ENCODE data around the gene DYSF.

The DYSF gene

DNA sequence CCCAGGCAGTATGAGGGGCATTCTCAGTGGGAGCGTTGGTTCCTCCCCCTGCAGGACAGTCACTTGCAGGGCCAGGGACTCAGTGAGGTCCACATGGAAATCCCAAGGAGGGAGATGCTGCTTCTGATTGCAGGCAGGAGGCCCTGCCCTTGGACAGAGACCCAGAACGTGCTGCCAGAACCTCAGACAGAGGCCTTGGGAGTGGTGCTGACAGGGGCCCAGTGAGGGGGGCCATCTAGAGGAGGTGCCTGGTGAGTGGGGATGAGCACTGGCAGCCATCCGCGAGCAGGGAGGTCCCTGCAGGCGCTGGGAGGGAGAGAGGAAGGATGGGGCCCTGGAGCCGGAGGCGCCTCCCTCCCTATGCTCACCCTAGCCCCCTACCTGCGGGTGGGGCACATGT is 133.1 kb downstream of the DYSF start:
- POLR2A ChIA-PET: no interaction called here
- CTCF ChIA-PET: no interaction called here
- DNase-seq (ENCODE audit: extremely low spot score): no peak
- no peak for TF ChIP-seq NFRKB (IDR thresholded peaks at IDR 0.05)
- no peak for TF ChIP-seq LEF1 (IDR thresholded peaks at IDR 0.05; ENCODE audit: borderline replicate concordance)
- TF ChIP-seq ZNF384 (IDR thresholded peaks at IDR 0.05): no peak
- no peak for TF ChIP-seq CTBP1 (IDR thresholded peaks at IDR 0.05; ENCODE audit: borderline replicate concordance)
- no peak for TF ChIP-seq FOXM1 (IDR thresholded peaks at IDR 0.05; ENCODE audit: borderline replicate concordance)
- no peak for TF ChIP-seq FOXA1 (IDR thresholded peaks at IDR 0.05)
- TF ChIP-seq L3MBTL2 (conservative IDR thresholded peaks at IDR 0.05): no peak
- no peak for TF ChIP-seq HDGF (IDR thresholded peaks at IDR 0.05; ENCODE audit: borderline replicate concordance)
- TF ChIP-seq ARNT (IDR thresholded peaks at IDR 0.05): no peak
- no peak for TF ChIP-seq PKNOX1 (IDR thresholded peaks at IDR 0.05)
- no peak for TF ChIP-seq SUZ12 (IDR thresholded peaks at IDR 0.05)
- TF ChIP-seq SP1 (IDR thresholded peaks at IDR 0.05): no peak
- TF ChIP-seq TARDBP (IDR thresholded peaks at IDR 0.05): no peak
- TF ChIP-seq ELF4 (IDR thresholded peaks at IDR 0.05): no peak

DNA sequence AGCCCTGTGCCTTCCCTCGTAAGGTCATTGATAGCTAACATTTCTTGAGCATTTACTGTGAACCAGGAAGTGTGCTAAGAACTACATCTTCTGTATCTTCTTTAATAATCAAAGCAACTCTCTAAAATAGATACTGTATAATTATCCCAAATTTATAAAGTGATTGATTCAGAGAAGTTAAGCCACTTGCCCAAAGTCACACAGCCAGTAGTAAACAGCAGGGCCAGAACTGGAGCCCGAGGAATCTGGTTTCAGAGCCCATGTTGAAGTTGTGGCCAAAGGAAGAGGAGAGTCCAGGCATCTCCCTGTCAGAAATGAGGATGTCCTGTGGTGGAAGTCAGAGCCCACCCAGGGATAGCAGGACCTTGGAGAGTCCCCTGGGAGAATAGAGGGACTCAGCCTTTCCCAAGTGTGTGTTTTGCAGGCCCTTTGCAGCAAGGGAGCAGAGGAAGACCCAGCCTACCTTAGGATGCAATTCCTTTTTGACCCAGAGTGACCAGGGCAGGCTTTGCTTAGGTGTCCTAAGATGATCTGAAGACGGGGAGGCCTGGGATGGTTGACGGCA is 134.2 kb downstream of the DYSF start:
- no peak for DNase-seq (ENCODE audit: extremely low spot score)
- POLR2A ChIA-PET: no interaction called here
- TF ChIP-seq HDGF (IDR thresholded peaks at IDR 0.05; ENCODE audit: borderline replicate concordance): no peak
- TF ChIP-seq ELF4 (IDR thresholded peaks at IDR 0.05): no peak
- TF ChIP-seq FOXK2 (IDR thresholded peaks at IDR 0.05): no peak
- TF ChIP-seq ZNF384 (IDR thresholded peaks at IDR 0.05): no peak
- no peak for TF ChIP-seq TARDBP (IDR thresholded peaks at IDR 0.05)
- CTCF ChIA-PET: no interaction called here

DNA sequence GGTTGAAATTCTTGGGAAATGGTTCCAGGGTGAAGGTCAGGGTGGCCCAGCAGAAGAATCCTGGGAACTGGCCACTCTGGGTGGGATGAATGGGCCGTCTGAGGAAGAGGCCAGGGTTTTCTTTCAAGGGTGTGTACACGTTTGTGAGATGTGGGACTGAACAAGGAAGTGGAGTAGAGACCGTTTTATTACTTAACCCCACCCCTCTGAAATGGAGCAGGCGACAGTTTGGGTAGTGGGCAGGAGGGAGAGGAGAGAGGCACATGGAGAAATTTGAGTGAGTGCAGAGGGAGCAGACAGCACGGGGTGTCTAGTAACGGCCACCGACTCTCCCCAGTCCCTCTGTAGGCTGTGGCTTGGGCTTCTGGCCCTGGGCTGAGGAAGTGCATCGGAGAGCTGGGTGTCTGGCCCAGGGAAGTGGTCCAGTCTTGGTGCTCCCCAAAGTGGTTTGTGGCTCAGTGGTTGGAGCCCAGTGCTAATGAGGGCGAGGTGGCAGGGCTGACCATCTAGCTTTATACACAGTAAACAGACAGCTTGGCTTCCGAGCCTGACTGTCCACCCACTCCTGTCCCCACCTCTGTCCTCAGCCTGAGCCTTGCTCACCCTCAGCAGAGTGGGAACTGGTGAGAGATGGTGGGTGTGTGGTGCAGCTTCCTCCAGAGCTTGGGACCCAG is 135.3 kb downstream of the DYSF start:
- no peak for DNase-seq (ENCODE audit: extremely low spot score)
- TF ChIP-seq BHLHE40 (IDR thresholded peaks at IDR 0.05; ENCODE audit: borderline replicate concordance) (no peak), NFRKB (IDR thresholded peaks at IDR 0.05) (no peak), LEF1 (IDR thresholded peaks at IDR 0.05; ENCODE audit: borderline replicate concordance) (no peak), PKNOX1 (IDR thresholded peaks at IDR 0.05) (no peak)
- ChIA-PET POLR2A (no interaction called here), CTCF (no interaction called here)

DNA sequence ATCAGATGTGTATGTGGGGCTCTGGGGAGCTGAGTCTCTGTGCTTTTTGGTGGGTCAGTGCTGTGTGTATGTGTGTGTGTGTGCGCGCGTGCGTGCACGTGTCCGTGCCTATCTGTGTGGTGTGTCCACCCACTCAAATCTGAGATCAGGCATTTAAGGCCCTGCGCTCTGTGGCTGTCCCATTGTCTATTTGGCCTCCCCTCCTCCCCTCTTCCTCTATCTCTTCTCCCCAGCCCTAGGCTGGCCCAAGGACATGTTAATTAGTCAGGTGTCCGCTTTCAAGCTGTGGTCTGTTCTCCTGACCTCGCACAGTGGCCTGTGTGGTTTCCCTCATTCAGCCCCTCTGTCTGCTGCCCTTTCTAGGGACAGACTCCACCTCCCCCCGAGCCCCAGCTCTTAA is 136.4 kb downstream of the DYSF start:
- CTCF ChIA-PET: no interaction called here
- POLR2A ChIA-PET: no interaction called here
- no peak for DNase-seq (ENCODE audit: extremely low spot score)
- TF ChIP-seq CTBP1 (IDR thresholded peaks at IDR 0.05; ENCODE audit: borderline replicate concordance) (no peak), PKNOX1 (IDR thresholded peaks at IDR 0.05) (no peak), ARNT (IDR thresholded peaks at IDR 0.05) (no peak), SP1 (IDR thresholded peaks at IDR 0.05) (no peak), HDGF (IDR thresholded peaks at IDR 0.05; ENCODE audit: borderline replicate concordance) (no peak), TARDBP (IDR thresholded peaks at IDR 0.05) (no peak), NFRKB (IDR thresholded peaks at IDR 0.05) (no peak), FOXK2 (IDR thresholded peaks at IDR 0.05) (no peak)

DNA sequence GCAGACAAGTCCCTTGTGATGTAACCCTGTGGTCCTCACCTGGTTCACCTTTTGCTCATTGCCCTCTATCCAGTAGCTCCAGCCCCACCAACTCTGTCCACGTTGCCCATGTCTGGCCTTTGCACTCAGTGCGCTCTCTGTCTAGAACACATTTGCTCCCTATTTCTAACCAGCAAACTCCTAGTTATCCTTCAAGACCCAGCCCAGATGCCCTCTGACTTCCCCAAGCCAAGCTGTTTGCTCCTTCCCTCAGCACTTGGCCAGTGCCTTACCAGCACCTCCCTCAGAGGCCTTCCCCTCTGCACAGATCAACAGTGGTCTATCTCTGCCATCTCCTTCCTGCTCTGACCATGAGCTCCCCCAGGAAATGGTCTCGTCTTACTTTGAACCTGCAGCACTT is 137.7 kb downstream of the DYSF start:
- POLR2A ChIA-PET: no interaction called here
- no peak for TF ChIP-seq BHLHE40 (IDR thresholded peaks at IDR 0.05; ENCODE audit: borderline replicate concordance)
- CTCF ChIA-PET: interaction anchor here (0.6 kb wide), 1 partner anchor 109 kb away, joined by 3 read pairs; no protein-coding TSS in a partner anchor
- no peak for DNase-seq (ENCODE audit: extremely low spot score)

DNA sequence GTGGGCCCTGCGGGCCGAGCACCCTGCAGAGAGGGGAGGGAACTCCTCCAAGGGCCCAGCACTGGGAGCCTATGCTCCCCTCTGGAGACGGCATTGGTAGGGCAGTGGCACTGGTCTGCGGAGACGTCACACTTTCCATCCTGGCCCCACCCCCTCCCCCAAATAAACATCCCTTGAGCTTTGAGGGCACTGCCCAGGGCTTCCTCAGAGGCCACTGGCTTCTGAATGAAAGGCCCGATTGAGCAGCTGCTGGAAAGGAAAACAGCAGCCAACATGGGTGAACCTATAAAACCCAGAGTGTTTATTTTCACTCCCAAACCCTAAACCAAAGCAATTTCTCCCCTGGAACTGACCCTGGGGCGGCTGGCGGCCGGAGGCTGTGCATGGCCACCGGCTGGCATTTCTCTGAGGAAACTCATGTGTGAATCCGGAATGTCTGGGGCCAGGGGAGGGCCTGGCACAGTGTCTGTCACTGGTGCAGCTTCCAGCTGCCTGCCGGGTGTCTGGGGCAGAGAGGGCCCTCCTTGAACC is 138.9 kb downstream of the DYSF start:
- TF ChIP-seq ELF4 (IDR thresholded peaks at IDR 0.05): no peak
- TF ChIP-seq LEF1 (IDR thresholded peaks at IDR 0.05; ENCODE audit: borderline replicate concordance): no peak
- TF ChIP-seq SP1 (IDR thresholded peaks at IDR 0.05): no peak
- TF ChIP-seq ARNT (IDR thresholded peaks at IDR 0.05): no peak
- no peak for TF ChIP-seq FOXA1 (IDR thresholded peaks at IDR 0.05)
- TF ChIP-seq SUZ12 (IDR thresholded peaks at IDR 0.05): no peak
- TF ChIP-seq TARDBP (IDR thresholded peaks at IDR 0.05): no peak
- TF ChIP-seq NFRKB (IDR thresholded peaks at IDR 0.05): no peak
- TF ChIP-seq L3MBTL2 (conservative IDR thresholded peaks at IDR 0.05): no peak
- TF ChIP-seq CTBP1 (IDR thresholded peaks at IDR 0.05; ENCODE audit: borderline replicate concordance): no peak
- TF ChIP-seq FOXM1 (IDR thresholded peaks at IDR 0.05; ENCODE audit: borderline replicate concordance): no peak
- TF ChIP-seq HDGF (IDR thresholded peaks at IDR 0.05; ENCODE audit: borderline replicate concordance): no peak
- CTCF ChIA-PET: no interaction called here
- POLR2A ChIA-PET: no interaction called here
- no peak for DNase-seq (ENCODE audit: extremely low spot score)

GRCh38 chr2:71595569-71595968 is 142.2 kb downstream of the DYSF start:
- POLR2A ChIA-PET: no interaction called here
- no peak for TF ChIP-seq SP1 (IDR thresholded peaks at IDR 0.05)
- TF ChIP-seq PKNOX1 (IDR thresholded peaks at IDR 0.05): no peak
- TF ChIP-seq ELF4 (IDR thresholded peaks at IDR 0.05): no peak
- TF ChIP-seq BHLHE40 (IDR thresholded peaks at IDR 0.05; ENCODE audit: borderline replicate concordance): no peak
- TF ChIP-seq FOXM1 (IDR thresholded peaks at IDR 0.05; ENCODE audit: borderline replicate concordance): no peak
- no peak for TF ChIP-seq SUZ12 (IDR thresholded peaks at IDR 0.05)
- TF ChIP-seq TARDBP (IDR thresholded peaks at IDR 0.05): no peak
- no peak for DNase-seq (ENCODE audit: extremely low spot score)
- CTCF ChIA-PET: no interaction called here
